ENCODE measurements around the gene NEBL. TPM values are rescaled to one million over a fixed set of nuclear protein-coding genes. Genes with fewer than 3 reads are reported as not detected.

NEBL gene
- total RNA-seq, 1 experiment from 2014 or later: 16.6 TPM

DNA sequence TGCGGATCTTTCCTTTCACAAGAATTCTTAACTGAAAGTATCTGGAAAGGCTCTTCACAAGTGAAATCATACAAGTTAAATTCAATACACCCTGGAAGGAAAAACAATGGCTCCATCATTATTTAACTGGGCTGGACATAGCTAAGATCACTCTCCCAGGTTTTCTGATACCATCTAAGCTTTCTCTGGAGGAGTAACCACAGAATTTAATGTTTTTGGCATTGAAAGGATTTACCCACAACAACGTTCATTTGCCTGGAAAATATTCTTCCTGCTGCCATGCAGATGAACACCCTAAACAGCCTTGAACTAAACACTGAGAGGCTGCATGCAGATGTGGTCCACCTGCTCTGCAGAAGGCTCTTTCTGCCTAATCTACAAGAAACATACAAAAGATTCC is 4.3 kb downstream of the NEBL start:
- Histone ChIP-seq H3K4me1 (ENCODE audit: control insufficient read depth in 1 of 2, insufficient read depth in 2 of 2, low read length in 2 of 2) (no peaks in the 10 kb centered on the region), H3K4me2 (ENCODE audit: low read length) (no peak overlapping the region), H3K79me2 (ENCODE audit: insufficient read depth, low read length) (no peaks in the 10 kb centered on the region), H3K9me2 (ENCODE audit: insufficient read depth) (no peaks in the 10 kb centered on the region), H4K20me1 (ENCODE audit: insufficient read depth) (no peaks in the 10 kb centered on the region), H2AFZ (ENCODE audit: low read depth, low read length, poor library complexity, severe bottlenecking) (no peak overlapping the region), H3K27ac (ENCODE audit: low read depth, low read length) (no peak overlapping the region), H3K4me3 (replicated peaks in 1 of 2; ENCODE audit: low read depth in 1 of 2, low read length in 2 of 2) (no peak overlapping the region), H3K36me3 (ENCODE audit: control insufficient read depth in 1 of 2, insufficient read depth in 2 of 2, low read length in 2 of 2) (no peaks in the 10 kb centered on the region), H3K9ac (ENCODE audit: low read length) (no peak overlapping the region), H3K9me3 (ENCODE audit: control insufficient read depth in 1 of 2, insufficient read depth in 1 of 2, low read depth in 1 of 2, low read length in 2 of 2) (no peaks in the 10 kb centered on the region), H3K27me3 (ENCODE audit: insufficient read depth, low read length) (no peaks in the 10 kb centered on the region)
- BruUV-seq (replicated peaks): no TSS peak
- ATAC-seq (no peak), DNase-seq (ENCODE audit: low read depth, low spot score) (no peak)
- intact Hi-C loops (cut with micrococcal nuclease): no loop called here
- ChIA-PET POLR2A (no interaction called here), RAD21 (ENCODE audit: low non-redundant PET in 1 of 2, low total read pairs in 2 of 2, uncharacterized antibody in 2 of 2, unreplicated experiment in 2 of 2) (no interaction called here), CTCF (no interaction called here)
- TF ChIP-seq TCF7L2 (IDR thresholded peaks at IDR 0.05; ENCODE audit: borderline replicate concordance, extremely low read depth, insufficient read depth, insufficient read length): no peak
- TF ChIP-seq, protein P1, sequence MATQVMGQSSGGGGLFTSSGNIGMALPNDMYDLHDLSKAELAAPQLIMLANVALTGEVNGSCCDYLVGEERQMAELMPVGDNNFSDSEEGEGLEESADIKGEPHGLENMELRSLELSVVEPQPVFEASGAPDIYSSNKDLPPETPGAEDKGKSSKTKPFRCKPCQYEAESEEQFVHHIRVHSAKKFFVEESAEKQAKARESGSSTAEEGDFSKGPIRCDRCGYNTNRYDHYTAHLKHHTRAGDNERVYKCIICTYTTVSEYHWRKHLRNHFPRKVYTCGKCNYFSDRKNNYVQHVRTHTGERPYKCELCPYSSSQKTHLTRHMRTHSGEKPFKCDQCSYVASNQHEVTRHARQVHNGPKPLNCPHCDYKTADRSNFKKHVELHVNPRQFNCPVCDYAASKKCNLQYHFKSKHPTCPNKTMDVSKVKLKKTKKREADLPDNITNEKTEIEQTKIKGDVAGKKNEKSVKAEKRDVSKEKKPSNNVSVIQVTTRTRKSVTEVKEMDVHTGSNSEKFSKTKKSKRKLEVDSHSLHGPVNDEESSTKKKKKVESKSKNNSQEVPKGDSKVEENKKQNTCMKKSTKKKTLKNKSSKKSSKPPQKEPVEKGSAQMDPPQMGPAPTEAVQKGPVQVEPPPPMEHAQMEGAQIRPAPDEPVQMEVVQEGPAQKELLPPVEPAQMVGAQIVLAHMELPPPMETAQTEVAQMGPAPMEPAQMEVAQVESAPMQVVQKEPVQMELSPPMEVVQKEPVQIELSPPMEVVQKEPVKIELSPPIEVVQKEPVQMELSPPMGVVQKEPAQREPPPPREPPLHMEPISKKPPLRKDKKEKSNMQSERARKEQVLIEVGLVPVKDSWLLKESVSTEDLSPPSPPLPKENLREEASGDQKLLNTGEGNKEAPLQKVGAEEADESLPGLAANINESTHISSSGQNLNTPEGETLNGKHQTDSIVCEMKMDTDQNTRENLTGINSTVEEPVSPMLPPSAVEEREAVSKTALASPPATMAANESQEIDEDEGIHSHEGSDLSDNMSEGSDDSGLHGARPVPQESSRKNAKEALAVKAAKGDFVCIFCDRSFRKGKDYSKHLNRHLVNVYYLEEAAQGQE (IDR thresholded peaks at IDR 0.05; ENCODE audit: low read depth): no peak

DNA sequence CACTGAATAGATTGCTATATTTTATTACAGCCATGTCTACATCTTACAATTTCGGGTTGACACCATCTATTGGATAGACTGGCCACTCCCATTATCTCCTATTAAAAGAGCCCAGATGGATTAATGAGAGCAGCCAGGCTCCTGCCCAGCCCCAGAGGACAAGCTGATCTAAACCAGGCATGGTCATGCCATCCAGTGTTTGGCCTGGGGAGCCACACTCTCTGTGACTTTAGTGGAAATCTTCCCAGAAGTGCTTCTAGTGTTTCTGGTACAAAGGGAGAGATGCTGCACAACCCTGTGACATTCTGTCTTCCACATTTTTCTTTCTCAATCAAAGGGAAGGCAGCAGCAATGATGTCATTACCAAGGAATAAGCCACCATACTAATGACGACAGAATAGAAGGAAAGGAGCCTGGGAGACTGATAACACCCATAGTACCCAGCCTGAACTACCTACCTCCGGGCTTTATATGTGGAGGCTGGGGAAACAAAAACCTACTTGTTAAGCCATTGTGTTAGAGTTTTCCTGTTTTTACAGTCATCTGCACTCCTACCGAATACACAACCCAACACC is 5.0 kb downstream of the NEBL start:
- Histone ChIP-seq H3K4me2 (ENCODE audit: low read length) (no peak overlapping the region), H3K4me3 (replicated peaks in 1 of 2; ENCODE audit: low read depth in 1 of 2, low read length in 2 of 2) (no peak overlapping the region), H2AFZ (ENCODE audit: low read depth, low read length, poor library complexity, severe bottlenecking) (no peak overlapping the region), H3K27me3 (ENCODE audit: insufficient read depth, low read length) (no peaks in the 10 kb centered on the region), H4K20me1 (ENCODE audit: insufficient read depth) (no peaks in the 10 kb centered on the region), H3K79me2 (ENCODE audit: insufficient read depth, low read length) (no peaks in the 10 kb centered on the region), H3K36me3 (ENCODE audit: control insufficient read depth in 1 of 2, insufficient read depth in 2 of 2, low read length in 2 of 2) (no peaks in the 10 kb centered on the region), H3K9ac (ENCODE audit: low read length) (no peak overlapping the region), H3K9me3 (ENCODE audit: control insufficient read depth in 1 of 2, insufficient read depth in 1 of 2, low read depth in 1 of 2, low read length in 2 of 2) (no peaks in the 10 kb centered on the region), H3K27ac (ENCODE audit: low read depth, low read length) (no peak overlapping the region), H3K9me2 (ENCODE audit: insufficient read depth) (no peaks in the 10 kb centered on the region), H3K4me1 (ENCODE audit: control insufficient read depth in 1 of 2, insufficient read depth in 2 of 2, low read length in 2 of 2) (no peaks in the 10 kb centered on the region)
- ChIA-PET RAD21 (ENCODE audit: low non-redundant PET in 1 of 2, low total read pairs in 2 of 2, uncharacterized antibody in 2 of 2, unreplicated experiment in 2 of 2) (no interaction called here), CTCF (no interaction called here), POLR2A (no interaction called here)
- ATAC-seq (no peak), DNase-seq (ENCODE audit: low read depth, low spot score) (no peak)
- intact Hi-C loops (cut with micrococcal nuclease): no loop called here
- no TSS peak for BruUV-seq (replicated peaks)
- no peak for TF ChIP-seq ZBTB33 (IDR thresholded peaks at IDR 0.05; ENCODE audit: extremely low read depth, insufficient replicate concordance, low read length)
- TF ChIP-seq SP1 (IDR thresholded peaks at IDR 0.05; ENCODE audit: low read depth): no peak
- no peak for TF ChIP-seq ZNF274 (IDR thresholded peaks at IDR 0.05; ENCODE audit: low read depth, low read length)
- TF ChIP-seq SIN3A (IDR thresholded peaks at IDR 0.05; ENCODE audit: low read depth): no peak
- no peak for TF ChIP-seq JUND (IDR thresholded peaks at IDR 0.05)
- TF ChIP-seq EZH2phosphoT487 (IDR thresholded peaks at IDR 0.05; ENCODE audit: borderline replicate concordance): no peak
- TF ChIP-seq EGR1 (IDR thresholded peaks at IDR 0.05; ENCODE audit: low read depth): no peak
- TF ChIP-seq POLR2A (IDR thresholded peaks at IDR 0.05; ENCODE audit: borderline replicate concordance, extremely low read depth, insufficient read depth, insufficient read length): no peak
- TF ChIP-seq MAX (IDR thresholded peaks at IDR 0.05): no peak
- TF ChIP-seq CEBPB (IDR thresholded peaks at IDR 0.05; ENCODE audit: low read depth): no peak
- TF ChIP-seq TCF7L2 (IDR thresholded peaks at IDR 0.05; ENCODE audit: borderline replicate concordance, extremely low read depth, insufficient read depth, insufficient read length): no peak
- no peak for TF ChIP-seq ELF1 (IDR thresholded peaks at IDR 0.05; ENCODE audit: borderline replicate concordance, low read depth)
- no peak for TF ChIP-seq SRF (IDR thresholded peaks at IDR 0.05; ENCODE audit: low read depth)
- TF ChIP-seq YY1 (IDR thresholded peaks at IDR 0.05; ENCODE audit: extremely low read depth, insufficient replicate concordance, low read depth, low read length): no peak
- TF ChIP-seq CBX3 (IDR thresholded peaks at IDR 0.05; ENCODE audit: low read depth): no peak

All from HCT116 (cell line).